Thoracic aorta (tissue), 2 donors: ENCODE measurements around the gene C5AR1. TPM values are rescaled to one million over a fixed set of nuclear protein-coding genes. Genes with fewer than 3 reads are reported as not detected.
"Not testable (repeated sequence)": the region's sequence is repeated elsewhere in the genome, so short reads cannot be mapped to it uniquely, and the experiment has no call there.

ENCODE experiments used
- ATAC-seq: fragments of 150-250 bp; one replicate; pipeline ENCODE4 v1.8.0; 2017; ENCODE audit warnings: low read depth; ENCODE audit not compliant: insufficient number of reproducible peaks, low FRiP score
- DNase-seq: peaks from one replicate; pipeline ENCODE4 v3.0.0-alpha.2; 2020; ENCODE audit warnings: low spot score
- H3K27ac ChIP-seq, 2 donors: fragments of 200-600 bp; sonication (generic); 1 replicate in 1 of 2; 2 replicates in 1 of 2; pipeline ENCODE4 v1.5.1; 2016; ENCODE audit warnings: mild to moderate bottlenecking in 2 of 2, moderate library complexity in 2 of 2
- H3K27me3 ChIP-seq: fragments of 200-600 bp; sonication (generic); replicated peaks from 2 replicates; pipeline ENCODE4 v1.6.0; 2016; ENCODE audit warnings: mild to moderate bottlenecking; ENCODE audit not compliant: insufficient read depth
- H3K36me3 ChIP-seq: fragments of 200-600 bp; sonication (generic); one replicate; pipeline ENCODE4 v1.5.1; 2016
- H3K4me1 ChIP-seq, 2 donors: fragments of 200-600 bp; sonication (generic); 1 replicate in 1 of 2; 2 replicates in 1 of 2; pipeline versions ENCODE4 v1.5.1 to v1.6.0; 2016; ENCODE audit warnings: low read depth in 2 of 2, mild to moderate bottlenecking in 1 of 2; ENCODE audit not compliant: control insufficient read depth in 1 of 2
- H3K4me3 ChIP-seq: fragments of 200-600 bp; sonication (generic); 2 replicates; pipeline ENCODE4 v1.5.1; 2016; ENCODE audit warnings: mild to moderate bottlenecking
- H3K9me3 ChIP-seq: fragments of 200-600 bp; sonication (generic); 2 replicates; pipeline ENCODE4 v1.5.1; 2016
- total RNA-seq, 2 donors: library from RNA; depleted of rRNA; stranded (reverse); fragments of >200 nt; gene quantifications; one replicate each; pipeline versions ENCODE4 v1.1.0 to v1.2.3, GENCODE V29; 2016
- TF ChIP-seq, protein P1 (sequence below): fragments of 200-600 bp; sonication (generic); IDR thresholded peaks from one replicate; pipeline ENCODE4 v1.5.1; 2019; ENCODE audit warnings: antibody characterized with exemption

C5AR1 gene
- total RNA-seq, 2 donors from 2014 or later, result 37.6 to 51.9 TPM

- Histone ChIP-seq H3K9me3 (no peaks in the 10 kb centered on the region), H3K27ac (no peak overlapping the region), H3K36me3 (peaks cover 6% of the 10 kb centered on the region), H3K4me3 (no peak overlapping the region), H3K27me3 (no peaks in the 10 kb centered on the region), H3K4me1 (no peaks in the 10 kb centered on the region)
- DNase-seq (peak; percentile 58), ATAC-seq (no peak)
- TF ChIP-seq, protein P1, sequence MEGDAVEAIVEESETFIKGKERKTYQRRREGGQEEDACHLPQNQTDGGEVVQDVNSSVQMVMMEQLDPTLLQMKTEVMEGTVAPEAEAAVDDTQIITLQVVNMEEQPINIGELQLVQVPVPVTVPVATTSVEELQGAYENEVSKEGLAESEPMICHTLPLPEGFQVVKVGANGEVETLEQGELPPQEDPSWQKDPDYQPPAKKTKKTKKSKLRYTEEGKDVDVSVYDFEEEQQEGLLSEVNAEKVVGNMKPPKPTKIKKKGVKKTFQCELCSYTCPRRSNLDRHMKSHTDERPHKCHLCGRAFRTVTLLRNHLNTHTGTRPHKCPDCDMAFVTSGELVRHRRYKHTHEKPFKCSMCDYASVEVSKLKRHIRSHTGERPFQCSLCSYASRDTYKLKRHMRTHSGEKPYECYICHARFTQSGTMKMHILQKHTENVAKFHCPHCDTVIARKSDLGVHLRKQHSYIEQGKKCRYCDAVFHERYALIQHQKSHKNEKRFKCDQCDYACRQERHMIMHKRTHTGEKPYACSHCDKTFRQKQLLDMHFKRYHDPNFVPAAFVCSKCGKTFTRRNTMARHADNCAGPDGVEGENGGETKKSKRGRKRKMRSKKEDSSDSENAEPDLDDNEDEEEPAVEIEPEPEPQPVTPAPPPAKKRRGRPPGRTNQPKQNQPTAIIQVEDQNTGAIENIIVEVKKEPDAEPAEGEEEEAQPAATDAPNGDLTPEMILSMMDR, result peak; percentile 80
These were observed 13.6 kb upstream of the C5AR1 start for GRCh38 chr19:47296036-47296435.

DNA sequence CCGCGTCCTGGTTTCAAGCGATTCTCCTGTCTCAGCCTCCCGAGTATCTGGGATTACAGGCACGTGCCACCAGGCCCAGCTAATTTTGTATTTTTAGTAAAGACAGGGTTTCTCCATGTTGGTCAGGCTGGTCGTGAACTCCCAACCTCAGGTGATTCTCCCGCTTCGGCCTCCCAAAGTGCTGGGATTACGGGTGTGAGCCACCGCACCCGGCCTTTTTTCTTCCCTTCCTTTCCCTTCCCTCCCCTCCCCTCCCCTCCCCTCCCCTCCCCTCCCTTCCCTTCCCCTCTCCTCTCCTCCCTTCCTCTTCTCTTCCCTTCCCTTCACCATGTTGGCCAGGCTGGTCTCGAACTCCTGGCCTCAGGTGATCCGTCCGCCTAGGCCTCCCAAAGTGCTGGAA is 8.8 kb upstream of the C5AR1 start:
- H3K9me3 ChIP-seq, H3K4me3 ChIP-seq, H3K27ac ChIP-seq, DNase-seq, H3K4me1 ChIP-seq, ATAC-seq, H3K27me3 ChIP-seq, H3K36me3 ChIP-seq: not testable (repeated sequence)

- Histone ChIP-seq H3K36me3 (no peaks in the 10 kb centered on the region), H3K27me3 (no peaks in the 10 kb centered on the region), H3K4me1 (peaks cover 8% of the 10 kb centered on the region in 2 donors), H3K9me3 (no peaks in the 10 kb centered on the region), H3K4me3 (no peak overlapping the region), H3K27ac (no peak overlapping the region)
- TF ChIP-seq, protein P1, result no peak
- ATAC-seq (no peak), DNase-seq (no peak)
These were observed 7.4 kb upstream of the C5AR1 start for GRCh38 chr19:47302249-47302648.

DNA sequence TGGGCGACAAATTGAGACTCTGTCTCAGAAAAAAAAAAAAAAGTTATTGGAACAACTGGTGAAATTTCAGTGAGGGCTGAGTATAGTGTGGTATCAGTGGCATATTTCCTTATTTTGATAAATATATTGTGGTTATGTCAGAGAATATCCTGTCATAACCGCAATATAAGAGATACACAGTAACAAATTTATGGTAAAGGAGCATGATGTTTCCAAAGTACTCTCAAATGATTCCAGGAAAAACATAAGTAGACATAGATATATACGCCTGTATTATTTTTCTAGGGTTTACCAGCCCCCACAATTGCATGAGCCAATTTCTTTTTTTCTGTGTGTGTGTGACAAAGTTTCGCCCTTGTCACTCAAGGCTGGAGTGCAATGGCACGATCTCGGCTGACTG is 5.7 kb upstream of the C5AR1 start:
- TF ChIP-seq, protein P1, result no peak

DNA sequence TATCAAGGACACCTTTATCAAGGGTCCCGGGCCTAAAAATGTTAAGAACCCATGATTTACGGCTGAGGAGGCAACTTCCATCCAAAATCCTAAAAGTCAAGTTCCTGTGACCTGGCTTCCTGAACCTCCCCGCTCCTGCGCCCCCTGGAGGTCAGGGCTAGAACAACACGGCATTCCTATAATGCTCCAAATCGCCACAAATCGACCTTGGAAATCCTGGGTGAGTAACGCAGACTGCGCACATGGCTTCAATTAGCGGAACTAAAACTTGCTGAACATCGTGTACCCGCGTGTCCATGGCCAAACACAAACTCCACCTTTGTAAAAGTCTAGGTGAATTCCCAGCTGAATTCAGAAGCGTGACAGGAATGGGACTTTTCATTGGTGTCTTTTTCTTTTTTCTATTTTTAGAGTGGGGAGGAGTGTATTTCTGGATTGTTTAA is 4.3 kb upstream of the C5AR1 start:
- TF ChIP-seq, protein P1, result peak; percentile 87
- H3K4me3 ChIP-seq, result peak overlapping the region; percentile 35

More for the DNA sequence above, 5.7 kb upstream of the C5AR1 start:
- DNase-seq (no peak), ATAC-seq (no peak)
- Histone ChIP-seq H3K36me3 (no peaks in the 10 kb centered on the region), H3K4me1 (peaks cover 14 to 15% of the 10 kb centered on the region in 2 donors), H3K27me3 (no peaks in the 10 kb centered on the region), H3K4me3 (no peak overlapping the region), H3K9me3 (no peaks in the 10 kb centered on the region), H3K27ac (no peak overlapping the region)

DNA sequence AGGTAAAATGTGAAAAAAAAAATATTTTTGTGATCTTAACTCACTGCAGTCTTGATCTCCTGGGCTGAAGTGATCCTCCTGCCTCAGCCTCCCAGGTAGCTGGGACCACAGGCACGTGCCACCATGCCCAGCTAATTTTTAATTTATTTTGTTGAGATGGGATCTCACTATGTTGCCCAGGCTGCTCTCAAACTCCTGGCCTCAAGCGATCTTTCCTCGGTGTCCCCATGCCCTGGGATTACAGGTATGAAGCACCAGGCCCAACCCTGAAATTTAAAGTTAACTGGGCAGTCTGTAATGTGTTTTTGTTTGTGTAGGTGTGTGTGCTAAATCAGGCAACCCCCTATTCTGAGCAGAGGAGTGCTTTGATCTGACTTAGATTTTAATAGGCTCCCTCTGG is 3.4 kb upstream of the C5AR1 start:
- ATAC-seq (no peak), DNase-seq (no peak)
- H3K4me3 ChIP-seq, result no peak overlapping the region
- H3K9me3 ChIP-seq, result no peaks in the 10 kb centered on the region
- no peaks in the 10 kb centered on the region for H3K27me3 ChIP-seq
- TF ChIP-seq, protein P1, result no peak
- no peak overlapping the region for H3K27ac ChIP-seq
- peaks cover 22 to 23% of the 10 kb centered on the region in 2 donors for H3K4me1 ChIP-seq
- no peaks in the 10 kb centered on the region for H3K36me3 ChIP-seq

More for the DNA sequence above, 4.3 kb upstream of the C5AR1 start:
- H3K36me3 ChIP-seq, result no peaks in the 10 kb centered on the region
- peaks cover 22 to 23% of the 10 kb centered on the region in 2 donors for H3K4me1 ChIP-seq
- H3K27ac ChIP-seq, result peak overlapping the region in 1 of 2 donors; percentile 28
- no peaks in the 10 kb centered on the region for H3K9me3 ChIP-seq
- ATAC-seq (peak; percentile 46), DNase-seq (peak; percentile 40)
- H3K27me3 ChIP-seq, result no peaks in the 10 kb centered on the region
